Measurements from ENCODE around the gene ZNRF4. TPM values are rescaled to one million over a fixed set of nuclear protein-coding genes. Genes with fewer than 3 reads are reported as not detected.

The ZNRF4 gene
- total and polyA plus RNA-seq, 2 of the 8 experiments (the other 6 are each of a cell fraction or from before 2014, with no cell fraction given): not detected

- TF ChIP-seq, protein P1, sequence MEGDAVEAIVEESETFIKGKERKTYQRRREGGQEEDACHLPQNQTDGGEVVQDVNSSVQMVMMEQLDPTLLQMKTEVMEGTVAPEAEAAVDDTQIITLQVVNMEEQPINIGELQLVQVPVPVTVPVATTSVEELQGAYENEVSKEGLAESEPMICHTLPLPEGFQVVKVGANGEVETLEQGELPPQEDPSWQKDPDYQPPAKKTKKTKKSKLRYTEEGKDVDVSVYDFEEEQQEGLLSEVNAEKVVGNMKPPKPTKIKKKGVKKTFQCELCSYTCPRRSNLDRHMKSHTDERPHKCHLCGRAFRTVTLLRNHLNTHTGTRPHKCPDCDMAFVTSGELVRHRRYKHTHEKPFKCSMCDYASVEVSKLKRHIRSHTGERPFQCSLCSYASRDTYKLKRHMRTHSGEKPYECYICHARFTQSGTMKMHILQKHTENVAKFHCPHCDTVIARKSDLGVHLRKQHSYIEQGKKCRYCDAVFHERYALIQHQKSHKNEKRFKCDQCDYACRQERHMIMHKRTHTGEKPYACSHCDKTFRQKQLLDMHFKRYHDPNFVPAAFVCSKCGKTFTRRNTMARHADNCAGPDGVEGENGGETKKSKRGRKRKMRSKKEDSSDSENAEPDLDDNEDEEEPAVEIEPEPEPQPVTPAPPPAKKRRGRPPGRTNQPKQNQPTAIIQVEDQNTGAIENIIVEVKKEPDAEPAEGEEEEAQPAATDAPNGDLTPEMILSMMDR (IDR thresholded peaks at IDR 0.05; ENCODE audit: control extremely low read depth in 1 of 3, insufficient read depth in 1 of 3, low read depth in 1 of 3, low read length in 3 of 3): no peak
- TF ChIP-seq RAD21 (IDR thresholded peaks at IDR 0.05 in 1 of 2, conservative IDR thresholded peaks at IDR 0.05 in 1 of 2; ENCODE audit: low read depth in 2 of 2, low read length in 2 of 2) (no peak), SAP30 (IDR thresholded peaks at IDR 0.05; ENCODE audit: insufficient read depth, insufficient replicate concordance, low read length) (no peak), EP300 (IDR thresholded peaks at IDR 0.05; ENCODE audit: borderline replicate concordance in 1 of 2, low read depth in 2 of 2, low read length in 2 of 2) (no peak), FOSL1 (IDR thresholded peaks at IDR 0.05; ENCODE audit: insufficient read depth, low read depth, low read length) (no peak), CBX5 (IDR thresholded peaks at IDR 0.05; ENCODE audit: low read depth, low read length) (no peak), TBP (IDR thresholded peaks at IDR 0.05; ENCODE audit: low read depth, low read length) (no peak), BCL11A (IDR thresholded peaks at IDR 0.05; ENCODE audit: low read depth in 2 of 2, low read length in 2 of 2) (no peak)
Measured at GRCh38 chr19:5479958-5480357, 24.7 kb downstream of the ZNRF4 start (continued).
